ENCODE measurements around the gene MYH7.

DNA sequence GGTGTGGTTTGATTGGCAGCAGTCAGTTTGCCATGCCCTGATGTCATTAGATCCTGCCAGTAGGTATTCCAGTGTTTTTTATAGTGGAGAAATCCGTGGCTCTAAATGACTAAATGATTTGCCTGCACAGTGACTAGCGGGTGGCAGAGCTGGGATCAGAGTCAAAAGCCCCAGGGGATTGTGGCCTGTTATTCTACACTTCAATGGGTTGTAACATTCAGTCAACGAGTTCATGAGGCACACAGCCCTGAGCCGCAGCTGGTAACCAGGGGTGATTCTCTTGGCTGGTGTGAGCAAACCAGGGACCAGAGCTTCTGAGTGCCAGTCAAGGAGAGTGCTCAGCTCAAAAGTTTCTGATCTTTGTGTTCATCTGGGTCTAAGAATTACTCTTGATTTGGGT is 29.2 kb downstream of the MYH7 start:
- TF ChIP-seq, protein P1, sequence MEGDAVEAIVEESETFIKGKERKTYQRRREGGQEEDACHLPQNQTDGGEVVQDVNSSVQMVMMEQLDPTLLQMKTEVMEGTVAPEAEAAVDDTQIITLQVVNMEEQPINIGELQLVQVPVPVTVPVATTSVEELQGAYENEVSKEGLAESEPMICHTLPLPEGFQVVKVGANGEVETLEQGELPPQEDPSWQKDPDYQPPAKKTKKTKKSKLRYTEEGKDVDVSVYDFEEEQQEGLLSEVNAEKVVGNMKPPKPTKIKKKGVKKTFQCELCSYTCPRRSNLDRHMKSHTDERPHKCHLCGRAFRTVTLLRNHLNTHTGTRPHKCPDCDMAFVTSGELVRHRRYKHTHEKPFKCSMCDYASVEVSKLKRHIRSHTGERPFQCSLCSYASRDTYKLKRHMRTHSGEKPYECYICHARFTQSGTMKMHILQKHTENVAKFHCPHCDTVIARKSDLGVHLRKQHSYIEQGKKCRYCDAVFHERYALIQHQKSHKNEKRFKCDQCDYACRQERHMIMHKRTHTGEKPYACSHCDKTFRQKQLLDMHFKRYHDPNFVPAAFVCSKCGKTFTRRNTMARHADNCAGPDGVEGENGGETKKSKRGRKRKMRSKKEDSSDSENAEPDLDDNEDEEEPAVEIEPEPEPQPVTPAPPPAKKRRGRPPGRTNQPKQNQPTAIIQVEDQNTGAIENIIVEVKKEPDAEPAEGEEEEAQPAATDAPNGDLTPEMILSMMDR (IDR thresholded peaks at IDR 0.05): no peak
- no peak for TF ChIP-seq POLR2AphosphoS5 (IDR thresholded peaks at IDR 0.05; ENCODE audit: insufficient read depth in 1 of 2, low read depth in 1 of 2)
